ENCODE results near the gene KCNQ2.

DNA sequence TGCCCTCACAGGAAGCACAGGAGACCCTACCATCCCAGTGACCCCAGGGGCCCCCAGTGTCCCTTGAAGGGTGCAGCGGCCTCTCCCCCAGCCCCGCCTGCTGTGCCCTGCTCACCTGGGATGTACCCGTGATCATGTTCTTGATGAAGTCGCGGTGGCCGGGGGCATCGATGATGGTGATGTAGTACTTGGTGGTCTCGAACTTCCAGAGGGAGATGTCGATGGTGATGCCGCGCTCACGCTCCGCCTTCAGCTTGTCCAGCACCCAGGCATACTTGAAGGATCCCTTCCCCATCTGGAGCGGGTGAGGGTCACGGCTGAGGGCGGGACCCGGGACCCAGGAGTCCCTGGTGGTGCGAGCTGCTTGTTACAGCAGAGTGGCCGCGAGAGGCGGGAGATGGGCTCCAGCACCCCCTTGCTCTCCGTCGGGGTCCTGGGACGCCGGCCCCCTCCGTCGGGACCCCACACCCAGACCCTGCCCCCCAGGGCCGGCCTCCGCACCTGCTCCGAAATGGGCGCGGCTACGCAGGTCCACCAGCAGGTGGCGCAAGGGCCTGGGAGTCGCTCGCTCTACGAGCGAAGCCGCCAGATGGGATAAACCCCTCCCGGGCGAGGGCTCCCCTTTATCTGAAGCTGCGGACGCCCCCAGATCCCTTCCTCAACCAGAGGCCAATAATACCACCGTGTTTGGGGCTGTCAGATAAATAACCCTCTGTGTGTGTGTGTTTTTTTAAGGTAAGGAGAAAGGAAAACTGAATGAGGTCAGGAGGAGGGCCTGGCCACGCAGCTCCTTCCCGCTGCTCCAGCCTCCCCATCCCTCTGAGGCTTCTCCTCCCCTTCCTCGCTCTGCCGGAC lies 23.5 kb upstream of the KCNQ2 start:
- TF ChIP-seq, protein P1, sequence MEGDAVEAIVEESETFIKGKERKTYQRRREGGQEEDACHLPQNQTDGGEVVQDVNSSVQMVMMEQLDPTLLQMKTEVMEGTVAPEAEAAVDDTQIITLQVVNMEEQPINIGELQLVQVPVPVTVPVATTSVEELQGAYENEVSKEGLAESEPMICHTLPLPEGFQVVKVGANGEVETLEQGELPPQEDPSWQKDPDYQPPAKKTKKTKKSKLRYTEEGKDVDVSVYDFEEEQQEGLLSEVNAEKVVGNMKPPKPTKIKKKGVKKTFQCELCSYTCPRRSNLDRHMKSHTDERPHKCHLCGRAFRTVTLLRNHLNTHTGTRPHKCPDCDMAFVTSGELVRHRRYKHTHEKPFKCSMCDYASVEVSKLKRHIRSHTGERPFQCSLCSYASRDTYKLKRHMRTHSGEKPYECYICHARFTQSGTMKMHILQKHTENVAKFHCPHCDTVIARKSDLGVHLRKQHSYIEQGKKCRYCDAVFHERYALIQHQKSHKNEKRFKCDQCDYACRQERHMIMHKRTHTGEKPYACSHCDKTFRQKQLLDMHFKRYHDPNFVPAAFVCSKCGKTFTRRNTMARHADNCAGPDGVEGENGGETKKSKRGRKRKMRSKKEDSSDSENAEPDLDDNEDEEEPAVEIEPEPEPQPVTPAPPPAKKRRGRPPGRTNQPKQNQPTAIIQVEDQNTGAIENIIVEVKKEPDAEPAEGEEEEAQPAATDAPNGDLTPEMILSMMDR (IDR thresholded peaks at IDR 0.05) = peak; percentile 79 to 88 (median 80)
- TF ChIP-seq POLR2A (IDR thresholded peaks at IDR 0.05) = no peak

Data from testis (tissue), 2 donors.